Endodermal cell (in vitro differentiated cells): Measurements from ENCODE around the gene ITPA. TPM values are rescaled to one million over a fixed set of nuclear protein-coding genes. Genes with fewer than 3 reads are reported as not detected.

Source experiments
- DNase-seq: peaks from one replicate; pipeline ENCODE4 v3.0.0-alpha.2; 2017
- H3K27ac ChIP-seq: 2 replicates; pipeline ENCODE4 v1.5.1; 2013; ENCODE audit warnings: mild to moderate bottlenecking, low read depth, low read length, moderate library complexity
- H3K27me3 ChIP-seq: 2 replicates; pipeline ENCODE4 v1.6.1; 2013; ENCODE audit warnings: mild to moderate bottlenecking, low read length, moderate library complexity; ENCODE audit not compliant: insufficient read depth, control insufficient read depth, poor library complexity, severe bottlenecking
- H3K36me3 ChIP-seq: 2 replicates; pipeline ENCODE4 v1.7.0; 2013; ENCODE audit warnings: mild to moderate bottlenecking, low read length, moderate library complexity; ENCODE audit not compliant: control insufficient read depth, insufficient read depth
- H3K4me1 ChIP-seq: one replicate; pipeline ENCODE4 v1.7.0; 2013; ENCODE audit warnings: low read length; ENCODE audit not compliant: control insufficient read depth, insufficient read depth
- H3K4me3 ChIP-seq: 2 replicates; pipeline ENCODE4 v1.5.1; 2013; ENCODE audit warnings: mild to moderate bottlenecking, low read length, moderate library complexity
- H3K9ac ChIP-seq: 2 replicates; pipeline ENCODE4 v1.6.1; 2013; ENCODE audit warnings: mild to moderate bottlenecking, low read length, moderate library complexity; ENCODE audit not compliant: poor library complexity, severe bottlenecking; ENCODE audit errors: extremely low read depth
- H3K9me3 ChIP-seq: 2 replicates; pipeline ENCODE4 v1.6.1; 2013; ENCODE audit warnings: mild to moderate bottlenecking, low read length, moderate library complexity; ENCODE audit not compliant: control insufficient read depth
- H3K27ac Mint-ChIP-seq: 2 replicates; pipeline ENCODE4 v1.8.0; 2020; ENCODE audit warnings: mixed read lengths
- H3K27me3 Mint-ChIP-seq: 2 replicates; pipeline ENCODE4 v1.8.0; 2021; ENCODE audit warnings: mild to moderate bottlenecking, mixed read lengths; ENCODE audit not compliant: insufficient read depth
- H3K36me3 Mint-ChIP-seq: 2 replicates; pipeline ENCODE4 v1.8.0; 2020; ENCODE audit warnings: low read depth, mixed read lengths
- H3K4me1 Mint-ChIP-seq: 2 replicates; pipeline ENCODE4 v1.8.0; 2020; ENCODE audit warnings: mixed read lengths
- H3K4me3 Mint-ChIP-seq: 2 replicates; pipeline ENCODE4 v1.8.0; 2020; ENCODE audit warnings: mild to moderate bottlenecking, moderate library complexity, mixed read lengths
- H3K9me3 Mint-ChIP-seq: 2 replicates; pipeline ENCODE4 v1.8.0; 2020; ENCODE audit warnings: mild to moderate bottlenecking, mixed read lengths
- CTCF ChIP-seq: fragments of 200-600 bp; sonication (generic); conservative IDR thresholded peaks from 2 replicates; pipeline ENCODE4 v1.5.0; 2021; ENCODE audit warnings: antibody characterized with exemption, mild to moderate bottlenecking
- WGBS, 2 experiments: methylation state at CpG; one replicate each; pipeline versions ENCODE4 v1.1.5 to v1.1.7; 2013; ENCODE audit warnings: missing lambda C conversion rate in 2 of 2, mixed read lengths in 1 of 2; ENCODE audit not compliant: insufficient coverage in 1 of 2, insufficient read length in 1 of 2; 5-methylcytosine and 5-hydroxymethylcytosine counted together
- total RNA-seq, 2 donors: library from RNA; stranded (reverse); fragmentation: NEBNext Ultra II Directional in 1 of 2; extraction: Animal tissue kit (Norgen Biotek cat#: 25700) in 1 of 2; gene quantifications; 2 replicates in 1 of 2; 3 replicates in 1 of 2; pipeline ENCODE4 v1.2.1, GENCODE V29; 2021

Gene ITPA
- total RNA-seq, 2 donors from 2014 or later: 50.8 to 53.6 TPM

GRCh38 chr20:3237011-3237957 is 28.0 kb downstream of the ITPA start:
- 69% methylated on average over 15 to 25 of the region's 25 CpGs for WGBS, 2 experiments
- H3K27me3 ChIP-seq: peaks cover 63% of the 10 kb centered on the region
- Mint-ChIP-seq H3K27me3 (peaks cover 61% of the 10 kb centered on the region), H3K36me3 (no peaks in the 10 kb centered on the region), H3K27ac (no peak overlapping the region), H3K9me3 (no peaks in the 10 kb centered on the region), H3K4me3 (peak overlapping the region; percentile 58), H3K4me1 (no peaks in the 10 kb centered on the region)
- H3K9me3 ChIP-seq: no peaks in the 10 kb centered on the region
- H3K4me3 ChIP-seq: peak overlapping the region; percentile 68
- no peaks in the 10 kb centered on the region for H3K4me1 ChIP-seq
- no peak for TF ChIP-seq CTCF
- no peaks in the 10 kb centered on the region for H3K36me3 ChIP-seq
- H3K27ac ChIP-seq: no peak overlapping the region
- no peak overlapping the region for H3K9ac ChIP-seq
- DNase-seq: no peak

DNA sequence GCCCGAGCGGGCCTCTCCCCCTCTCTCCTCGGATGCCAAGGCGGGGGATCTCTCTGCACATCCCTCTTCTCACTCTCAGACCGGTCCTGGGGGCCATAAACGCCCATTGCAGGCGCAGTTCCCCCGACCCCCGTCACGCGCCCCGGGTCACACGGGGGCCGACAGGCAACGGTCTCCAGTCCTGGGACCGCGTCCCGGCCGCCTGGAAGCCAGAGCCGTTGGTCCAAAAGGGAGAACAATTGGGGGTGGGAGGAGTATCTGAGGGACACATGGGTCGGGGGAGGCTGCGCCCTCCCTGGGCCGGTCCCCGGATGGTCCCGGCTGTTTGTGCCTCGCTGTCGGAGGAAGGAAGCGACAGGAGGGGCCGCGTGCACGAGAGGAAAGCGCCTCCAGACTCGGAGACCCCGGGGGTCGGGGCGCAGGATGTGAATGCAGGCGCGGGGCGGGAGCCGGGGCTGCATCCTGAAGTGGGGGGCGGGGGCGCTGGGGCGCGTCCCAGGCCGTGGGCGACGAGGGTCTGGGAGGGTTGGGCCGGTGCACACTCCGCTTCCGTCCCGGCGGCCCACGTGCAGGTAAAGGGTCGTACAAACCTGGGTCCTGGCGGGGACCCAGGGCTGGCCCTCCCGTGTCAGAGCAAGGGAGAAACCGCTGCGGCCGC is 28.8 kb downstream of the ITPA start:
- TF ChIP-seq CTCF: peak; percentile 42
- H3K9ac ChIP-seq: no peak overlapping the region
- H3K4me1 ChIP-seq: no peaks in the 10 kb centered on the region
- 7 to 10% methylated on average over 8 to 59 of the region's 59 CpGs for WGBS, 2 experiments
- Mint-ChIP-seq H3K27ac (no peak overlapping the region), H3K4me3 (peak overlapping the region; percentile 58), H3K36me3 (no peaks in the 10 kb centered on the region), H3K4me1 (no peaks in the 10 kb centered on the region), H3K27me3 (peaks cover 63% of the 10 kb centered on the region), H3K9me3 (no peaks in the 10 kb centered on the region)
- H3K27me3 ChIP-seq: peaks cover 63% of the 10 kb centered on the region
- no peaks in the 10 kb centered on the region for H3K36me3 ChIP-seq
- peak overlapping the region; percentile 68 for H3K4me3 ChIP-seq
- H3K9me3 ChIP-seq: no peaks in the 10 kb centered on the region
- DNase-seq: no peak
- H3K27ac ChIP-seq: no peak overlapping the region

- H3K36me3 ChIP-seq: no peaks in the 10 kb centered on the region
- Mint-ChIP-seq H3K27ac (no peak overlapping the region), H3K27me3 (peaks cover 66% of the 10 kb centered on the region), H3K4me1 (no peaks in the 10 kb centered on the region), H3K9me3 (no peaks in the 10 kb centered on the region), H3K4me3 (peak overlapping the region; percentile 58), H3K36me3 (no peaks in the 10 kb centered on the region)
- H3K9me3 ChIP-seq: no peaks in the 10 kb centered on the region
- no peak for TF ChIP-seq CTCF
- H3K4me3 ChIP-seq: peak overlapping the region; percentile 68
- no peaks in the 10 kb centered on the region for H3K4me1 ChIP-seq
- H3K9ac ChIP-seq: no peak overlapping the region
- peaks cover 63% of the 10 kb centered on the region for H3K27me3 ChIP-seq
- 0 to 1% methylated on average over 13 to 48 of the region's 48 CpGs for WGBS, 2 experiments
- H3K27ac ChIP-seq: no peak overlapping the region
- DNase-seq: peak; percentile 80
Observed at GRCh38 chr20:3238616-3239025, 29.3 kb downstream of the ITPA start.
